ENCODE measurements around the gene INPP5D. TPM values are rescaled to one million over a fixed set of nuclear protein-coding genes. Genes with fewer than 3 reads are reported as not detected.

INPP5D gene
- total and polyA plus RNA-seq, 2 of the 8 experiments (the other 6 are each of a cell fraction or from before 2014, with no cell fraction given), result 4.5 to 7.1 TPM

DNA sequence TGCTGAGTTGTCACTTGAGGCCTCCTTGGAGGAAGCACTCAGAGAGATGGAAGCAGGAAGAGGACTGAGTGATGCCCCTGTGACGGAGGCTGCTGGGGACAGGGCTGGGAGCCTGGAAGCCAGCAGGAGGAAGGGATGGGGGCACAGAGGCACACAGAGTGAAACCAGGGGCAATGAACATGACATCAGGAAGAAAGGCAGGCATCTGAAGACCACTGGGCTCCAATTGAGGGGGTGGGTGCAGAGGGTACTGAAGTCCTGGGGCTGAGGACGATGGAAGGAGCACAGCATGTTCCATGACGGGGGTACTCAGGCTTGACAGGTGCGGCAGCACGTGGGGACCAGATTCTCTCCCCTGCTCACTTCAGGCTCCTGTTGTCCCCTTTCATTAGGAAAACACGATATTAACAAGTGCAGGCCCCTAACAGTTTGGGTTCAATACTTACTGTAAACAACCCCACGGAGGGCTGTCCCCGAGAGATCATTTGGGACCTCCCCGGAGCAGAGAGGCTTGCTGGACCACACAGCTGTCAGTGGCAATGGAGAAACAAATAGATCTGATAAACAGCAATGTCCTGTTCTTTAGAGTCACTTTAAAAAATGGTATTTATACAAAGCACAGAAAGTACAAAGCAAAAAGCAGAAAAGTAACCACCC is 8.7 kb downstream of the INPP5D start:
- H2BK12ac ChIP-seq (ENCODE audit: low read depth, low read length), result no peak overlapping the region
- no peak overlapping the region for H4K8ac ChIP-seq (ENCODE audit: extremely low read depth, insufficient read depth, low read length)
- H4K5ac ChIP-seq (ENCODE audit: insufficient read length, low read depth, low read length), result no peak overlapping the region
- ChIA-PET CTCF (ENCODE audit: partially characterized antibody) (interaction anchor here (1.4 kb wide), 1 partner anchor 15 kb away, joined by 3 read pairs; no protein-coding TSS in a partner anchor), POLR2A (ENCODE audit: partially characterized antibody) (no interaction called here)
- H3K23ac ChIP-seq (ENCODE audit: insufficient read length), result no peak overlapping the region
- FAIRE-seq, result no peak
- H3K27me3 ChIP-seq (replicated peaks in 1 of 4; ENCODE audit: control insufficient read depth in 3 of 4, extremely low read depth in 1 of 4, insufficient read depth in 3 of 4, low read length in 3 of 4), result no peaks in the 10 kb centered on the region; a peak in 1 of 7 replicates
- H3K4me2 ChIP-seq (ENCODE audit: insufficient read depth in 1 of 2, low read depth in 2 of 2, low read length in 2 of 2), result no peak overlapping the region
- no peak overlapping the region for H2AFZ ChIP-seq (ENCODE audit: low read length)
- no peaks in the 10 kb centered on the region for H4K20me1 ChIP-seq (replicated peaks in 1 of 2; ENCODE audit: control insufficient read depth in 1 of 2, insufficient read depth in 2 of 2, low read length in 2 of 2)
- no peaks in the 10 kb centered on the region for H3K23me2 ChIP-seq (ENCODE audit: low read depth, low read length)
- H3K79me2 ChIP-seq (ENCODE audit: control insufficient read depth in 1 of 2, insufficient read depth in 2 of 2, low read length in 2 of 2), result no peaks in the 10 kb centered on the region
- H2BK5ac ChIP-seq (ENCODE audit: low read depth, low read length), result no peak overlapping the region
- WGBS, 2 experiments (ENCODE audit: extremely low coverage in 1 of 2, insufficient coverage in 1 of 2, insufficient read length in 1 of 2, insufficient replicate concordance in 2 of 2, low coverage in 1 of 2, low lambda C conversion rate in 2 of 2, missing lambda C conversion rate in 1 of 2), result 84% methylated on average over 8 of the region's 9 CpGs; no CpG with 5 or more reads in 1 of the 2 experiments
- no peak overlapping the region for H2AK5ac ChIP-seq (ENCODE audit: low read depth, low read length)
- H2BK120ac ChIP-seq (replicated peaks; ENCODE audit: low read depth, low read length), result no peak overlapping the region
- no peak for TF ChIP-seq CHD1 (IDR thresholded peaks at IDR 0.05; ENCODE audit: low read depth, low read length)
- TF ChIP-seq CBX8 (IDR thresholded peaks at IDR 0.05; ENCODE audit: borderline replicate concordance, low read depth, low read length), result no peak
- no peak for TF ChIP-seq YY1 (IDR thresholded peaks at IDR 0.05; ENCODE audit: low read depth, low read length)
- TF ChIP-seq NANOG (IDR thresholded peaks at IDR 0.05; ENCODE audit: insufficient read depth, low read depth, low read length, poor library complexity, severe bottlenecking), result no peak
- TF ChIP-seq SP2 (IDR thresholded peaks at IDR 0.05; ENCODE audit: low read length), result no peak
- no peak for TF ChIP-seq ASH2L (IDR thresholded peaks at IDR 0.05; ENCODE audit: low read length)
- TF ChIP-seq NRF1 (IDR thresholded peaks at IDR 0.05; ENCODE audit: low read depth, low read length), result no peak
- TF ChIP-seq ZNF274 (IDR thresholded peaks at IDR 0.05; ENCODE audit: borderline replicate concordance, extremely low read depth, low read length), result no peak
- no peak for TF ChIP-seq KDM4A (IDR thresholded peaks at IDR 0.05; ENCODE audit: low read depth, low read length, severe bottlenecking)
- no peak for TF ChIP-seq EP300 (IDR thresholded peaks at IDR 0.05; ENCODE audit: borderline replicate concordance in 1 of 2, low read depth in 2 of 2, low read length in 2 of 2)
- H3K18ac ChIP-seq (ENCODE audit: extremely low read depth, low read length), result no peak overlapping the region
- no peak overlapping the region for H2BK20ac ChIP-seq (ENCODE audit: low read length)
- H3K4ac ChIP-seq (replicated peaks; ENCODE audit: insufficient read length, low read depth, low read length), result no peak overlapping the region
- H3K4me3 ChIP-seq (ENCODE audit: extremely low read depth in 1 of 4, insufficient read depth in 2 of 4, low read depth in 3 of 4, low read length in 4 of 4), result no peak overlapping the region
- DNase-seq (ENCODE audit: low read depth in 1 of 2, low spot score in 2 of 2), result no peak
- H3K4me1 ChIP-seq (replicated peaks in 1 of 4; ENCODE audit: control insufficient read depth in 3 of 4, insufficient read depth in 4 of 4, low read length in 3 of 4), result peaks cover 0 to 4% (median 1%) of the 10 kb centered on the region in 4 experiments; a peak in 3 of 7 replicates
- H4K91ac ChIP-seq (replicated peaks; ENCODE audit: insufficient read length, low read length), result no peak overlapping the region
- no peaks in the 10 kb centered on the region for H3K36me3 ChIP-seq (ENCODE audit: control insufficient read depth in 2 of 4, insufficient read depth in 4 of 4, low read length in 3 of 4)
- no peak overlapping the region for H3K27ac ChIP-seq (ENCODE audit: low read depth, low read length)
- H3K79me1 ChIP-seq (ENCODE audit: low read depth, low read length), result no peaks in the 10 kb centered on the region
- peaks cover 0 to 4% of the 10 kb centered on the region in 2 experiments; a peak in 2 of 4 replicates for H3K9me3 ChIP-seq (ENCODE audit: insufficient read depth in 2 of 2, low read depth in 1 of 2, low read length in 1 of 2)
- H2BK15ac ChIP-seq (ENCODE audit: low read length), result no peak overlapping the region
- no peak overlapping the region for H3K56ac ChIP-seq (replicated peaks; ENCODE audit: insufficient read length, low read depth, low read length)
- H3K9ac ChIP-seq (replicated peaks in 1 of 4; ENCODE audit: extremely low read depth in 1 of 4, low read depth in 3 of 4, low read length in 3 of 4), result no peak overlapping the region
- H3K14ac ChIP-seq (ENCODE audit: insufficient read length), result no peak overlapping the region

Data from H1 (cell line).